GM12872 (cell line): ENCODE data around the gene IL1R1.

ENCODE experiments used
- TF ChIP-seq, protein P1 (sequence below): IDR thresholded peaks from 3 replicates; pipeline ENCODE4 v1.5.1; 2011; ENCODE audit warnings: low read depth, mild to moderate bottlenecking, low read length, moderate library complexity; ENCODE audit not compliant: insufficient read depth

IL1R1 gene

DNA sequence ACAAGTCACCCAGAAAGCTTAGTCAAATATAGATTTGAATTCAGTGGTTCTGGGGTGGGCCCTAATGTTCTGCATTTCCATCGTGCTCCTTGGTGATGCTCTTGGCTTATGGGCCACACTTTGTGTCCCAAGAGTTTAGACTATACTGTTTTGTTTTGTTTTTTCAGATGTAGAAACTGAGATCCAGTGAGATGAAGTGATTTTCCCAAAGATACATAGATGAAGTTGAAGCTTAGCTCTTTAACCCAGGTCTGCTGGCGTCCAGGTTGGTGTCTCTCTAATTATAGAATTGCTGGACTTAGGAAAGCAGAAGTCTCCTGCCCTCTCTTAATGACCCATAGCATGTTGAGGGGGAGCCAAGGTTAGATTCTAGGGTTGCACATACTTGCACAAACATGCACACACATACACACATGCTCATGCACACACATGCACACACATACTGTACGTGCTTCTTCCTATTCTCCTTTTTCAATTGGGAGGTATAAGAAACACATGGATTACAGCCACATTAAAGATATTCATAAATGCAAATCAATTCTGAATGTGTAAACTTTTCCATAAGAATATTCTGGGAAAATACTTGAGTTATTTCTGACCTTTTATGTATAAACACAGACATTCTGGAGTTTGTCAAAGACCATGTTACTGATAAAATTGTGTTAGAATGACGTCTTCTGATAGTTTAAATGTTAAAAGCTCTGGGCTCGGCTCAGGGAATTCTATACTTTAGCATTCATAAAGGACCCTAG, 41.3 kb upstream of the IL1R1 start:
- TF ChIP-seq, protein P1, sequence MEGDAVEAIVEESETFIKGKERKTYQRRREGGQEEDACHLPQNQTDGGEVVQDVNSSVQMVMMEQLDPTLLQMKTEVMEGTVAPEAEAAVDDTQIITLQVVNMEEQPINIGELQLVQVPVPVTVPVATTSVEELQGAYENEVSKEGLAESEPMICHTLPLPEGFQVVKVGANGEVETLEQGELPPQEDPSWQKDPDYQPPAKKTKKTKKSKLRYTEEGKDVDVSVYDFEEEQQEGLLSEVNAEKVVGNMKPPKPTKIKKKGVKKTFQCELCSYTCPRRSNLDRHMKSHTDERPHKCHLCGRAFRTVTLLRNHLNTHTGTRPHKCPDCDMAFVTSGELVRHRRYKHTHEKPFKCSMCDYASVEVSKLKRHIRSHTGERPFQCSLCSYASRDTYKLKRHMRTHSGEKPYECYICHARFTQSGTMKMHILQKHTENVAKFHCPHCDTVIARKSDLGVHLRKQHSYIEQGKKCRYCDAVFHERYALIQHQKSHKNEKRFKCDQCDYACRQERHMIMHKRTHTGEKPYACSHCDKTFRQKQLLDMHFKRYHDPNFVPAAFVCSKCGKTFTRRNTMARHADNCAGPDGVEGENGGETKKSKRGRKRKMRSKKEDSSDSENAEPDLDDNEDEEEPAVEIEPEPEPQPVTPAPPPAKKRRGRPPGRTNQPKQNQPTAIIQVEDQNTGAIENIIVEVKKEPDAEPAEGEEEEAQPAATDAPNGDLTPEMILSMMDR: no peak

DNA sequence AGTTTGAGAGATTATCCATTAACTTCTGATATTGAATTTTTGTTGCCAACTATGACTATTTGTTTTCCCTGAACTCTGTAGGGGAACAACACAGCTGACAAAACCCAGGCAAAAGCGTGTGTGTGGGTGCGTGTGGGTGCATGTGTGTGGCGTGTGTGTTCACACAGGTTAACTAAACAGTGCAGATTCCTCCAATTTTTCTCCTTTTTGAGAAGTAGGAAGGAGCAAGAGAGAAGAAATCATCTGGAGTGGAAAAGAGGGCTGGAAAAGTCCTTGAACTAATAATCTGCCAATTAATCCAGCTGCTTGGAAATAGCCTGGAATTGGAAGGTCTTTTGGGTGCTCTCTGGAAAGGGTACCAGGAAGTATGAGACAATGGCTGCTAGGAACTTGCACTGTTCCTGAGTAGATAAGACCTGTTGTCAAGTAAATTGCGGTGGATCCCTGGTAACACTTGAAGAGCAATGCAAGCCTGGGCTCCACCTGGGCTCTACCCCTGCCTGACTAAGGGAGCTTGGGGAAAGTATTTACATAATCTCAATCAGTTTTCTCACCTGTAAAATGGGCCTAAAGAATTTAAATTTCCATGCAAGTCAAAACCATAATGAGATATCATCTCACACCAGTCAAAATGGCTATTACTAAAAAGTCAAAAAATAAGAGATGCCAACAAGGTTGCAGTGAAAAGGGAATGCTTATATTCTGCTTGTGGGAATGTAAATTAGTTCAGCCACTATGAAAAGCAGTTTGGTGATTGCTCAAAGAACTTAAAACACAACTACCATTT, 40.5 kb upstream of the IL1R1 start:
- TF ChIP-seq, protein P1: no peak

DNA sequence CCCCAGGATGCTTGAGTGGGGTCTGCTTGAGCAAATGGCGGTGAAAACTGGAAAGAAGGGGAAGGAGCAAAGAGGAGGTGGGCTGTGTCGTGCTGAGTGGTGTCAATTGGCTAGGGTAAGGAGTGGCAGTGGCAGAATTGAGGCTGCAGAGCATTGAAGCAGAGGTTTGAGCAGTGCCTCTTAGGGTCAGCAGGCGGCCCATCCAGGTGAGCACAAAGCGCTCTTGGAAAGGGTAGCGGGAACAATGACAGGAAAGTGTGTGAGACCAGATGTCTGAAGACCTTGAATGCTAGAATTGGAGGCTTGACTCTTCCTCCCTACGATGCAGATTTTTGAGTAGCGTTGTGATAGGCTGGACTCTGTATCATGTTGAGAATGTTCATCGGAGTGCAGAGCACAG, 39.3 kb upstream of the IL1R1 start:
- TF ChIP-seq, protein P1: no peak

DNA sequence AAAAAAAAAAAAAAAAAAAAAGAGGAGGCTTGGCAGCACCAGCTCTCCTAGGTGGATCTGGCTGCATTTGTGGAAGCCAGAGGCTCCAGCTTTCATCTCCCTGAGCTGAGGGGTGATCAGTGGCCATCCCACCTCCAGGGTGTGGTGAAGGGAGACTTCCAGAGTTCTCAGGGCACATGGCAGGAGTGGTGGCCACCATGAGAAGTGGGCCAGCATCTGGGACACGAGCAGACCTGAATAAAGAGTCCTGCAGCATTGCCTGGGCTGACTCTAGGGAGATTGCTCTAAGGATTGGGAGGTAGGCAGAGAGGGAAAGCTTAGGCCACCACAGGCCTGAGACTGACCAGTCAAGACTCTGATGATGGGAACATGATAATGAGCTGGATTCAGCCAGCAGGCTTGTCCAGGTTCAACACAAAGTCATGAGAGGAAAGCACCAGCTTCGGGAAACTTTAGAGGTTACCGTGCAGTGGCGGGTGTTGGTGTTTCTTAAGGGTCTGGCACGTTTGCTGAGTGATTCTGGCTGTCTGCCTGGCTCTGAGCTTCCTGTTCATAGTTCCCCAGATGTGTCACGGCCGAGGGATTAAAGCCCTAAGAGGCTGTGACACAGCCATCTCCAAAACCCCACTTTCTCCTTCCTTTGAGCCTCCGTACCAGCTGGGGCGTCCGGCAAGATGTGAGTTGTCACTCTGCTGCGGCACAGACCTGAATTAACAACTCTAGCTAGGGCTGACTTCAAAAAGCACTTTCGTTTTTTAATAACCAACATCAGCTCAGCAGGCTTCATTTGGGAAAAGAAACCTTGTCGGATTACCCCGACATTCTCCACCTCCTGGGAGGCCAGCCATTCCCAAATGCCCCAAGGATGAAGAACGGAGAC, 38.3 kb upstream of the IL1R1 start:
- TF ChIP-seq, protein P1: no peak

DNA sequence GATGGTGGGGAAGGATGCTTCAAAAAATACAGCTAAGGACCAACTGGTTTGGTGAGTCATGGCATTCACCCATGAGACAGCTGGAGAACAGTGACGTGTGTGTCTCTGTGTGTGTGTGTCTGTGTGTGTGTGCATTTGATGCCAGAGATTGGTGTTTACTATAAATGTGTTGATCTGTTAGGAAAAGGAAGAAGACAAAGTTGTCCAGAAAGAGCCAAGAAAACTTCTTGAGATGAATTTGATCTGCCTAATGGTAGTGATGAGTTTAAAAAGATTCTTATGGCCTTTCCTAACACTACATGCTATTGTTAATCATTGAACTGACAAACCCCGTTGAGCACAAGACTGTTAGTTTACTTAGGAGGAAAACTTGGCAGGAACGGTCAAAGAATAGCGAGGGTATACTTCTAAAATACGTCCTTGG, 36.4 kb upstream of the IL1R1 start:
- TF ChIP-seq, protein P1: no peak

DNA sequence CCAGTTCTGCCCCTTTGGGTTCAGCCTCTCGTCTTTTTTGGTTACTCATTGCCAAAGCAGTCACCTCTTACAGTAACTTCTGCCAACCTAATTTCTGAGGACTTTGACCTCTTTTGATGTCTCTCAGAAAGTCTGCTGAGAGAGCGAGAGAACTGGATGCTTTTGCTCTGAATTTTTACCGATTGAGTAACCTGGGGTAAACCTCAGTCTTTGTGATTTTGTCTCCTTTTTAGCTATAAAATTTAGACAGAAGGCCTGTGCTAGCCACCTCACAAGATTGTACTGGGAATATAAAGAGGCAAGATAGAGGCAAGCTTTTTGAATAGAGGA, 34.8 kb upstream of the IL1R1 start:
- TF ChIP-seq, protein P1: no peak

DNA sequence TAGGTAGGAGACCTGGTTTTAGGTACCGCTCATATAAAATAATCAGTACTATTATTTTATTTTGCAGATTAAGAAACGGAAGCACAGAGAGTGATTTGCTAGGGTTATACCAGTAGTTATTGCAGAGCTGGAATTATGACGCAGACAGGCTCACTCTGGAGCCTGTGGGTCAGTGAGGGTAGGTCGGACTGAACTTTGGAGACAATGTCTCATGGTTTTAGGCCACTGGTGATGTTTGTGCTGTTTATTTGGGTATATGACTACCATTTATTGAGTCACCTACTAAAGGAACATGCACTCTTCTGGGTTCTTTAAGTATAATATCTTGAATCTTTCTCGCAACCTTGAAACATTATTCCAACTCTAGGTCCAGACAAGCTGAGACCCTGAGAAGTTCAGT, 33.5 kb upstream of the IL1R1 start:
- TF ChIP-seq, protein P1: no peak
